ENCODE results near the gene TMEM150C.

TMEM150C gene

GRCh38 chr4:82515705-82516104, 46.1 kb downstream of the TMEM150C start:
- DNase-seq (ENCODE audit: low read depth in 1 of 2, low spot score in 1 of 2): no peak
- no peaks in the 10 kb centered on the region for H3K27me3 ChIP-seq (ENCODE audit: insufficient read depth, poor library complexity, severe bottlenecking)
- H3K4me3 ChIP-seq (replicated peaks; ENCODE audit: insufficient read depth, low read length): no peak overlapping the region
- no peak for TF ChIP-seq REST (IDR thresholded peaks at IDR 0.05; ENCODE audit: insufficient replicate concordance, low read depth)
- H3K27ac ChIP-seq (replicated peaks): no peak overlapping the region

GRCh38 chr4:82513382-82513781, 48.4 kb downstream of the TMEM150C start:
- no peak for DNase-seq (ENCODE audit: low read depth in 1 of 2, low spot score in 1 of 2)
- no peak overlapping the region for H3K27ac ChIP-seq (replicated peaks)
- no peaks in the 10 kb centered on the region for H3K27me3 ChIP-seq (ENCODE audit: insufficient read depth, poor library complexity, severe bottlenecking)
- TF ChIP-seq POLR2AphosphoS5 (IDR thresholded peaks at IDR 0.05; ENCODE audit: low read depth) (no peak), CTCF (IDR thresholded peaks at IDR 0.05; ENCODE audit: insufficient read depth, low read length) (no peak), GABPA (IDR thresholded peaks at IDR 0.05; ENCODE audit: low read depth) (no peak), REST (IDR thresholded peaks at IDR 0.05; ENCODE audit: insufficient replicate concordance, low read depth) (no peak), SPI1 (IDR thresholded peaks at IDR 0.05; ENCODE audit: borderline replicate concordance, low read depth) (no peak)
- H3K4me3 ChIP-seq (replicated peaks; ENCODE audit: insufficient read depth, low read length): no peak overlapping the region

GRCh38 chr4:82510216-82510615, 51.6 kb downstream of the TMEM150C start:
- no peaks in the 10 kb centered on the region for H3K27me3 ChIP-seq (ENCODE audit: insufficient read depth, poor library complexity, severe bottlenecking)
- H3K4me3 ChIP-seq (replicated peaks; ENCODE audit: insufficient read depth, low read length): no peak overlapping the region
- TF ChIP-seq CTCF (IDR thresholded peaks at IDR 0.05; ENCODE audit: insufficient read depth, low read length) (no peak), SPI1 (IDR thresholded peaks at IDR 0.05; ENCODE audit: borderline replicate concordance, low read depth) (no peak), GABPA (IDR thresholded peaks at IDR 0.05; ENCODE audit: low read depth) (no peak), REST (IDR thresholded peaks at IDR 0.05; ENCODE audit: insufficient replicate concordance, low read depth) (no peak), POLR2AphosphoS5 (IDR thresholded peaks at IDR 0.05; ENCODE audit: low read depth) (no peak)
- DNase-seq (ENCODE audit: low read depth in 1 of 2, low spot score in 1 of 2): no peak
- H3K27ac ChIP-seq (replicated peaks): no peak overlapping the region
